Measurements from ENCODE around the gene TNFRSF4.

- TF ChIP-seq EZH2 (IDR thresholded peaks at IDR 0.05) (no peak), POLR2AphosphoS5 (IDR thresholded peaks at IDR 0.05; ENCODE audit: borderline replicate concordance, low read depth, low read length) (no peak)
Measured at GRCh38 chr1:1198423-1199140, 15.4 kb downstream of the TNFRSF4 start.

All from SK-N-MC (cell line).